Lower leg skin (tissue), 3 donors: Measurements from ENCODE around the gene GPRC5B.

ENCODE experiments used
- POLR2A ChIP-seq, 2 donors: fragments of 450-650 bp; IDR thresholded peaks; one replicate each; pipeline ENCODE4 v1.6.1; 2016 to 2017; ENCODE audit warnings: antibody characterized with exemption in 2 of 2, mild to moderate bottlenecking in 1 of 2, moderate library complexity in 1 of 2
- TF ChIP-seq, protein P1 (sequence below), 3 donors: fragments of 450-650 bp; IDR thresholded peaks; one replicate each; pipeline ENCODE4 v1.5.1; 2016; ENCODE audit warnings: antibody characterized with exemption in 3 of 3, mild to moderate bottlenecking in 3 of 3, moderate library complexity in 2 of 3

DNA sequence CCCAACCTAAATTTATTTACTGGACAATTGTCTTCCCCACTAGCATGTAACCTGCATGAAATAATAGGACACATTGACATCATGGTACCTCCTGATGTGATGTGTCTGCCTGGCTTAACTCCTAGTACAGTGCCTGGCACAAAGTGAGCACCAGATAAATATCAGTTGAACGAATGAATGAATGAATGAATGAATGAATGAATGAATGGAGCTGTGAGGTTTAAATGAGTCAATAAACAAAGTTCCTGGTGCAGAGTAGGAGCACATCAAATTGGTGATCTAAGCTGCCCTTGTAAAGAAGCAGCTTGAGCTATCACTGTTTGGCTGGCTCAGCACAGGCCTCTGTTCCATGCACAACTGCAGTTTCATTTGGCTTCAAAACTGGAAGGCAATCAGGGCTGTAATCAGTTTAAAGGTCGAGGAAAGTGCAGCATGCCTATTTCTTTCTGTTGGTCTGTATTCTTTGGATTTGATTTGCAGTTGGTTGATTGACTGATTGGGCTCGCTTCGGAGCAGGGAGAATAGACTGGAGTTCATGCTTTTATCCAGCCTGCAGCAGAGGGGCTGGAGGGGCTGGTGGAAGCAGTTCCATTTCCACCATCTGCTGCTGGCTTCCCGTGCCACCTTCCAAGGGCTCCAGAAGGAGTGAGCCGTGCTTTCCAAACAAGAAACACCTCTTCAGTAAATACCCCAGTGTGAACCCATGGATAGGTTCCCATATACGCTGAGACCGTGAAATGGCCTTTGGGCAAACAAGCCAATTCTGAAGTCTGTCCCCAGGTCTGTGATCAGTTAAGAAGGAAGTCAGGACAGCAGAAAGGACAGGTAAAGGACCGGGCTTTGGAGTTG, 54.6 kb downstream of the GPRC5B start:
- TF ChIP-seq, protein P1, sequence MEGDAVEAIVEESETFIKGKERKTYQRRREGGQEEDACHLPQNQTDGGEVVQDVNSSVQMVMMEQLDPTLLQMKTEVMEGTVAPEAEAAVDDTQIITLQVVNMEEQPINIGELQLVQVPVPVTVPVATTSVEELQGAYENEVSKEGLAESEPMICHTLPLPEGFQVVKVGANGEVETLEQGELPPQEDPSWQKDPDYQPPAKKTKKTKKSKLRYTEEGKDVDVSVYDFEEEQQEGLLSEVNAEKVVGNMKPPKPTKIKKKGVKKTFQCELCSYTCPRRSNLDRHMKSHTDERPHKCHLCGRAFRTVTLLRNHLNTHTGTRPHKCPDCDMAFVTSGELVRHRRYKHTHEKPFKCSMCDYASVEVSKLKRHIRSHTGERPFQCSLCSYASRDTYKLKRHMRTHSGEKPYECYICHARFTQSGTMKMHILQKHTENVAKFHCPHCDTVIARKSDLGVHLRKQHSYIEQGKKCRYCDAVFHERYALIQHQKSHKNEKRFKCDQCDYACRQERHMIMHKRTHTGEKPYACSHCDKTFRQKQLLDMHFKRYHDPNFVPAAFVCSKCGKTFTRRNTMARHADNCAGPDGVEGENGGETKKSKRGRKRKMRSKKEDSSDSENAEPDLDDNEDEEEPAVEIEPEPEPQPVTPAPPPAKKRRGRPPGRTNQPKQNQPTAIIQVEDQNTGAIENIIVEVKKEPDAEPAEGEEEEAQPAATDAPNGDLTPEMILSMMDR (IDR thresholded peaks at IDR 0.05), result no peak
- no peak for TF ChIP-seq POLR2A (IDR thresholded peaks at IDR 0.05)
